Loucy (cell line): ENCODE measurements around the gene BRIP1.

Experiments
- H2AFZ ChIP-seq: fragments of 200-600 bp; sonication (generic); 2 replicates; pipeline ENCODE4 v1.6.0; 2016; ENCODE audit warnings: antibody characterized with exemption, mild to moderate bottlenecking, low read length, moderate library complexity
- H3F3A ChIP-seq: fragments of 200-600 bp; 2 replicates; pipeline ENCODE4 v1.6.0; 2016; ENCODE audit warnings: antibody characterized with exemption, low read depth, mild to moderate bottlenecking
- H3K27me3 ChIP-seq: fragments of 200-600 bp; sonication (generic); 2 replicates; pipeline ENCODE4 v1.6.1; 2014; ENCODE audit warnings: low read length, mild to moderate bottlenecking; ENCODE audit not compliant: insufficient read depth, poor library complexity, severe bottlenecking
- H3K36me3 ChIP-seq: fragments of 200-600 bp; sonication (generic); 2 replicates; pipeline ENCODE4 v1.6.1; 2016; ENCODE audit warnings: low read length; ENCODE audit not compliant: insufficient read depth
- H3K4me1 ChIP-seq: fragments of 200-600 bp; sonication (generic); 2 replicates; pipeline ENCODE4 v1.5.1; 2014; ENCODE audit warnings: low read length, mild to moderate bottlenecking; ENCODE audit not compliant: insufficient read depth, poor library complexity, severe bottlenecking
- H3K4me2 ChIP-seq: fragments of 200-600 bp; sonication (generic); 2 replicates; pipeline ENCODE4 v1.6.0; 2014; ENCODE audit warnings: antibody characterized with exemption, low read length, low read depth, mild to moderate bottlenecking; ENCODE audit not compliant: poor library complexity, severe bottlenecking
- H3K4me3 ChIP-seq: fragments of 200-600 bp; sonication (generic); 2 replicates; pipeline ENCODE4 v1.5.1; 2014; ENCODE audit warnings: low read length, mild to moderate bottlenecking, mixed read lengths; ENCODE audit not compliant: poor library complexity, severe bottlenecking
- H3K79me2 ChIP-seq: fragments of 200-600 bp; sonication (generic); 2 replicates; pipeline ENCODE4 v1.6.1; 2014; ENCODE audit warnings: low read length; ENCODE audit not compliant: insufficient read depth
- H3K9ac ChIP-seq: fragments of 200-600 bp; sonication (generic); 2 replicates; pipeline ENCODE4 v1.6.0; 2014; ENCODE audit warnings: mild to moderate bottlenecking, low read depth, low read length, moderate library complexity; ENCODE audit not compliant: poor library complexity, severe bottlenecking
- H3K9me2 ChIP-seq: fragments of 200-600 bp; sonication (generic); replicated peaks from 2 replicates; pipeline ENCODE4 v1.6.1; 2016; ENCODE audit warnings: low read depth, low read length, mixed read lengths
- H3K9me3 ChIP-seq: fragments of 200-600 bp; sonication (generic); 2 replicates; pipeline ENCODE4 v1.6.1; 2014; ENCODE audit warnings: mild to moderate bottlenecking, antibody characterized with exemption, low read length, low read depth; ENCODE audit not compliant: insufficient read depth
- H4K20me1 ChIP-seq: fragments of 200-600 bp; sonication (generic); 2 replicates; pipeline ENCODE4 v1.6.0; 2014; ENCODE audit warnings: antibody characterized with exemption, low read length, mild to moderate bottlenecking; ENCODE audit not compliant: insufficient read depth, poor library complexity, severe bottlenecking
- CTCF ChIP-seq: fragments of 200-600 bp; sonication (generic); conservative IDR thresholded peaks from 2 replicates; pipeline ENCODE4 v1.5.1; 2014; ENCODE audit warnings: mild to moderate bottlenecking, antibody characterized with exemption, low read length
- EZH2phosphoT487 ChIP-seq: fragments of 200-600 bp; IDR thresholded peaks from 2 replicates; pipeline ENCODE4 v1.6.1; 2018; ENCODE audit warnings: antibody characterized with exemption, mild to moderate bottlenecking, moderate library complexity, borderline replicate concordance

The BRIP1 gene

GRCh38 chr17:61702450-61702849 is 160.9 kb downstream of the BRIP1 start:
- no peak overlapping the region for H3K4me3 ChIP-seq

GRCh38 chr17:61701978-61702377 is 161.3 kb downstream of the BRIP1 start:
- Histone ChIP-seq H2AFZ (no peak overlapping the region), H3K4me2 (no peak overlapping the region), H3K4me3 (no peak overlapping the region), H3K36me3 (no peaks in the 10 kb centered on the region), H3K4me1 (no peaks in the 10 kb centered on the region), H3K27me3 (no peaks in the 10 kb centered on the region), H3K9me2 (no peaks in the 10 kb centered on the region), H3K9me3 (peaks cover 15% of the 10 kb centered on the region; the same call in 1 of the 2 replicates), H3K9ac (no peak overlapping the region), H3F3A (no peaks in the 10 kb centered on the region), H4K20me1 (no peaks in the 10 kb centered on the region), H3K79me2 (no peaks in the 10 kb centered on the region)
- TF ChIP-seq EZH2phosphoT487 (no peak), CTCF (no peak)

More at GRCh38 chr17:61702450-61702849, 160.9 kb downstream of the BRIP1 start:
- H4K20me1 ChIP-seq = no peaks in the 10 kb centered on the region
- no peaks in the 10 kb centered on the region for H3K79me2 ChIP-seq
- H3K36me3 ChIP-seq = no peaks in the 10 kb centered on the region
- H3K9me2 ChIP-seq = no peaks in the 10 kb centered on the region
- H3K9ac ChIP-seq = no peak overlapping the region
- no peak overlapping the region for H3K4me2 ChIP-seq
- H3K27me3 ChIP-seq = no peaks in the 10 kb centered on the region
- no peak for TF ChIP-seq EZH2phosphoT487
- no peak for TF ChIP-seq CTCF
- H3K9me3 ChIP-seq = peaks cover 15% of the 10 kb centered on the region; the same call in 1 of the 2 replicates
- H3K4me1 ChIP-seq = no peaks in the 10 kb centered on the region
- no peaks in the 10 kb centered on the region for H3F3A ChIP-seq
- H2AFZ ChIP-seq = no peak overlapping the region

- Histone ChIP-seq H2AFZ (no peak overlapping the region), H3K9me3 (peaks cover 15% of the 10 kb centered on the region; the same call in 1 of the 2 replicates), H3K9ac (no peak overlapping the region), H3K4me1 (no peaks in the 10 kb centered on the region), H3K9me2 (no peaks in the 10 kb centered on the region), H3K79me2 (no peaks in the 10 kb centered on the region), H3F3A (no peaks in the 10 kb centered on the region), H3K36me3 (no peaks in the 10 kb centered on the region), H3K4me2 (no peak overlapping the region), H3K27me3 (no peaks in the 10 kb centered on the region), H4K20me1 (no peaks in the 10 kb centered on the region), H3K4me3 (no peak overlapping the region)
- TF ChIP-seq CTCF (no peak), EZH2phosphoT487 (no peak)
These were observed 162.0 kb downstream of the BRIP1 start for GRCh38 chr17:61701334-61701733.
